Loucy (cell line): Measurements from ENCODE around the gene VWA8.

Experiments
- H2AFZ ChIP-seq: fragments of 200-600 bp; sonication (generic); 2 replicates; pipeline ENCODE4 v1.6.0; 2016; ENCODE audit warnings: antibody characterized with exemption, mild to moderate bottlenecking, low read length, moderate library complexity
- H3F3A ChIP-seq: fragments of 200-600 bp; 2 replicates; pipeline ENCODE4 v1.6.0; 2016; ENCODE audit warnings: antibody characterized with exemption, low read depth, mild to moderate bottlenecking
- H3K27me3 ChIP-seq: fragments of 200-600 bp; sonication (generic); 2 replicates; pipeline ENCODE4 v1.6.1; 2014; ENCODE audit warnings: low read length, mild to moderate bottlenecking; ENCODE audit not compliant: insufficient read depth, poor library complexity, severe bottlenecking
- H3K36me3 ChIP-seq: fragments of 200-600 bp; sonication (generic); 2 replicates; pipeline ENCODE4 v1.6.1; 2016; ENCODE audit warnings: low read length; ENCODE audit not compliant: insufficient read depth
- H3K4me1 ChIP-seq: fragments of 200-600 bp; sonication (generic); 2 replicates; pipeline ENCODE4 v1.5.1; 2014; ENCODE audit warnings: low read length, mild to moderate bottlenecking; ENCODE audit not compliant: insufficient read depth, poor library complexity, severe bottlenecking
- H3K4me2 ChIP-seq: fragments of 200-600 bp; sonication (generic); 2 replicates; pipeline ENCODE4 v1.6.0; 2014; ENCODE audit warnings: antibody characterized with exemption, low read length, low read depth, mild to moderate bottlenecking; ENCODE audit not compliant: poor library complexity, severe bottlenecking
- H3K4me3 ChIP-seq: fragments of 200-600 bp; sonication (generic); 2 replicates; pipeline ENCODE4 v1.5.1; 2014; ENCODE audit warnings: low read length, mild to moderate bottlenecking, mixed read lengths; ENCODE audit not compliant: poor library complexity, severe bottlenecking
- H3K79me2 ChIP-seq: fragments of 200-600 bp; sonication (generic); 2 replicates; pipeline ENCODE4 v1.6.1; 2014; ENCODE audit warnings: low read length; ENCODE audit not compliant: insufficient read depth
- H3K9ac ChIP-seq: fragments of 200-600 bp; sonication (generic); 2 replicates; pipeline ENCODE4 v1.6.0; 2014; ENCODE audit warnings: mild to moderate bottlenecking, low read depth, low read length, moderate library complexity; ENCODE audit not compliant: poor library complexity, severe bottlenecking
- H3K9me2 ChIP-seq: fragments of 200-600 bp; sonication (generic); replicated peaks from 2 replicates; pipeline ENCODE4 v1.6.1; 2016; ENCODE audit warnings: low read depth, low read length, mixed read lengths
- H3K9me3 ChIP-seq: fragments of 200-600 bp; sonication (generic); 2 replicates; pipeline ENCODE4 v1.6.1; 2014; ENCODE audit warnings: mild to moderate bottlenecking, antibody characterized with exemption, low read length, low read depth; ENCODE audit not compliant: insufficient read depth
- H4K20me1 ChIP-seq: fragments of 200-600 bp; sonication (generic); 2 replicates; pipeline ENCODE4 v1.6.0; 2014; ENCODE audit warnings: antibody characterized with exemption, low read length, mild to moderate bottlenecking; ENCODE audit not compliant: insufficient read depth, poor library complexity, severe bottlenecking
- EZH2phosphoT487 ChIP-seq: fragments of 200-600 bp; IDR thresholded peaks from 2 replicates; pipeline ENCODE4 v1.6.1; 2018; ENCODE audit warnings: antibody characterized with exemption, mild to moderate bottlenecking, moderate library complexity, borderline replicate concordance
- TF ChIP-seq, protein P1 (sequence below): fragments of 200-600 bp; sonication (generic); conservative IDR thresholded peaks from 2 replicates; pipeline ENCODE4 v1.5.1; 2014; ENCODE audit warnings: mild to moderate bottlenecking, antibody characterized with exemption, low read length

The VWA8 gene

DNA sequence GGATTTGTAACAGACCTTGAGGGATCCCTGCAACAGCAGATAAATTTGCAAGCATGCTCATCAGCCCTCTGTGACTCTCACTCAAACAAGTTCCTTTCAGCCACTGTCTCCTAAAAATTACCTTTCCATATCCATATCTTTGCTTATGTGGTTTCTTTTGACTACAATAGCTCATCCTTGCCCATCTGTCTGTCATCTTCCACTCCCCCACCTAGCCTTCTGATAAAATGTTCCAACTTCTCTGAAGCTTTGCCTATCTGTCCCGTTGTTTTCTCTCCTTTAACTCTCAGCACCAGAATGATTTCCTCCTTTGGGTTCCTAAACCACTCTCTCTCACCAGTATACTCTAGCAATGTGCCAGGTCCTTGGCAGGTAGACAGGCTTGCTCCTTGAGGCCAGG is 194.5 kb downstream of the VWA8 start:
- H3F3A ChIP-seq, result no peaks in the 10 kb centered on the region
- no peaks in the 10 kb centered on the region for H4K20me1 ChIP-seq
- no peaks in the 10 kb centered on the region for H3K9me2 ChIP-seq
- H3K27me3 ChIP-seq, result no peaks in the 10 kb centered on the region
- H3K79me2 ChIP-seq, result no peaks in the 10 kb centered on the region
- H3K9ac ChIP-seq, result no peak overlapping the region
- H3K36me3 ChIP-seq, result no peaks in the 10 kb centered on the region
- no peak overlapping the region for H3K4me3 ChIP-seq
- no peak overlapping the region for H3K4me2 ChIP-seq
- no peaks in the 10 kb centered on the region for H3K9me3 ChIP-seq
- no peak for TF ChIP-seq EZH2phosphoT487
- TF ChIP-seq, protein P1, sequence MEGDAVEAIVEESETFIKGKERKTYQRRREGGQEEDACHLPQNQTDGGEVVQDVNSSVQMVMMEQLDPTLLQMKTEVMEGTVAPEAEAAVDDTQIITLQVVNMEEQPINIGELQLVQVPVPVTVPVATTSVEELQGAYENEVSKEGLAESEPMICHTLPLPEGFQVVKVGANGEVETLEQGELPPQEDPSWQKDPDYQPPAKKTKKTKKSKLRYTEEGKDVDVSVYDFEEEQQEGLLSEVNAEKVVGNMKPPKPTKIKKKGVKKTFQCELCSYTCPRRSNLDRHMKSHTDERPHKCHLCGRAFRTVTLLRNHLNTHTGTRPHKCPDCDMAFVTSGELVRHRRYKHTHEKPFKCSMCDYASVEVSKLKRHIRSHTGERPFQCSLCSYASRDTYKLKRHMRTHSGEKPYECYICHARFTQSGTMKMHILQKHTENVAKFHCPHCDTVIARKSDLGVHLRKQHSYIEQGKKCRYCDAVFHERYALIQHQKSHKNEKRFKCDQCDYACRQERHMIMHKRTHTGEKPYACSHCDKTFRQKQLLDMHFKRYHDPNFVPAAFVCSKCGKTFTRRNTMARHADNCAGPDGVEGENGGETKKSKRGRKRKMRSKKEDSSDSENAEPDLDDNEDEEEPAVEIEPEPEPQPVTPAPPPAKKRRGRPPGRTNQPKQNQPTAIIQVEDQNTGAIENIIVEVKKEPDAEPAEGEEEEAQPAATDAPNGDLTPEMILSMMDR, result no peak
- H3K4me1 ChIP-seq, result peaks cover 10% of the 10 kb centered on the region
- H2AFZ ChIP-seq, result no peak overlapping the region

DNA sequence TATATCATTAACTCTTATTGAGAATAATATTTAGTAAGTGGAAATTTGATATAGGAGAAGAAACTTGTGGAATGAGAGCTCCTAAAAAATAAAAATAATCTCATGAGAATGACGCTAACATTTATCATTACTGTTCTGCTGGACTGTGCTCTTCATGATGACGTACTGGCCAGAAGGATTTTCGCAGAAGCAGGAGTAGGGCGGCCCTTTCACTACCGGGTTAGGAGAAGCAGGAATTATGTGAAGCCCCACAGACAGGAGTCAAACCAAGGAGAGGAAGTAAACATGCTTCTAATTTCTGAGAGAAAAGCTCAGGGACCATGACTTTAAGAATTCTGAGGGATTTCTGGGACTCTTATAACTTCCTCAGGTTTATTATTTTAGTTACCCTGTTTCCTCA is 195.1 kb downstream of the VWA8 start:
- Histone ChIP-seq H3K27me3 (no peaks in the 10 kb centered on the region), H3F3A (no peaks in the 10 kb centered on the region), H2AFZ (no peak overlapping the region), H3K4me1 (peaks cover 10% of the 10 kb centered on the region), H4K20me1 (no peaks in the 10 kb centered on the region), H3K9me2 (no peaks in the 10 kb centered on the region), H3K9me3 (no peaks in the 10 kb centered on the region), H3K36me3 (no peaks in the 10 kb centered on the region), H3K9ac (no peak overlapping the region), H3K79me2 (no peaks in the 10 kb centered on the region), H3K4me3 (no peak overlapping the region), H3K4me2 (no peak overlapping the region)
- TF ChIP-seq, protein P1, result no peak
- TF ChIP-seq EZH2phosphoT487, result no peak

DNA sequence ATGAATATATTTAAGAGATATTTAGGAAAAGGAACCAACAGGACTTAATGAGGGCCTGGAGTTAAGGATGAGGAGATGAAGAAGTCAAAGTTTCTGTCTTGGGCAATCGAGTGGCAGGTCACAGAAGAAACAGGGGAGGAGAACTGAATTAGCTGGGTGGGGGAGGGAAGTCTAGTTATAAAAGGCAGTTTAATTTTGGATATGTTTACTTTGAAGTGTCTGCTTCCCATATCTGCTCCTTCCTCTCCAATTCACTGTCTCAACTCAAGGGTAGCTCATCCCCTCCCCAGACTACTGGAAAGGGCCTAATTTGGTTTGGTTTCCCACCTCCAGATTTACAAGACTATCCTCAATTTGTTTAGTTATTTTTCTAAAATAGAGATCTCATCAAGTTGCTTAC is 195.9 kb downstream of the VWA8 start:
- TF ChIP-seq, protein P1, result no peak
- no peak for TF ChIP-seq EZH2phosphoT487
- H3K36me3 ChIP-seq, result no peaks in the 10 kb centered on the region
- no peak overlapping the region for H3K4me2 ChIP-seq

More for the DNA sequence above, 195.9 kb downstream of the VWA8 start:
- H3K27me3 ChIP-seq, result no peaks in the 10 kb centered on the region
- H3K4me3 ChIP-seq, result no peak overlapping the region
- H3K4me1 ChIP-seq, result peaks cover 10% of the 10 kb centered on the region
- H2AFZ ChIP-seq, result no peak overlapping the region
- H4K20me1 ChIP-seq, result no peaks in the 10 kb centered on the region
- no peaks in the 10 kb centered on the region for H3K9me3 ChIP-seq
- no peaks in the 10 kb centered on the region for H3K9me2 ChIP-seq
- no peak overlapping the region for H3K9ac ChIP-seq
- no peaks in the 10 kb centered on the region for H3F3A ChIP-seq
- no peaks in the 10 kb centered on the region for H3K79me2 ChIP-seq
